HG03354 (cell line): ENCODE data around the gene RPS3.
"Not testable (repeated sequence)": the region's sequence is repeated elsewhere in the genome, so short reads cannot be mapped to it uniquely, and the experiment has no call there.

Experiments
- ATAC-seq: cut with Tn5 transposase; IDR thresholded peaks from one replicate; pipeline ENCODE4 v1.9.1; 2021; ENCODE audit warnings: mild to moderate bottlenecking; ENCODE audit not compliant: unreplicated experiment, poor library complexity, severe bottlenecking

The RPS3 gene

DNA sequence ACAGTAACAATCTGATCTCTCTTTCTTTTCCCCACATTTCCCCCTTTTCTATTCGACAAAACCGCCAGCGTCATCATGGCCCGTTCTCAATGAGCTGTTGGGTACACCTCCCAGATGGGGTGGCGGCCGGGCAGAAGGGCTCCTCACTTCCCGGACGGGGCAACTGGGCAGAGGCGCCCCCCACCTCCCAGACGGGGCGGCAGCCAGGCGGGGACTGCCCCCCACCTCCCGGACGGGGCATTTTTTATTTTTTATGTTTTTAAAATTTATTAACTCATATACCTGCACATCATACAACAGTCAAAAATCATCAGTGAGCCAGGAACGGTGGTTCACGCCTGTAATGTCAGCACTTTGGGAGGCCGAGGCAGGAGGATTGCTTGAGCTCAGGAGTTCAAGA lies 20.5 kb upstream of the RPS3 start:
- ATAC-seq = not testable (repeated sequence)

DNA sequence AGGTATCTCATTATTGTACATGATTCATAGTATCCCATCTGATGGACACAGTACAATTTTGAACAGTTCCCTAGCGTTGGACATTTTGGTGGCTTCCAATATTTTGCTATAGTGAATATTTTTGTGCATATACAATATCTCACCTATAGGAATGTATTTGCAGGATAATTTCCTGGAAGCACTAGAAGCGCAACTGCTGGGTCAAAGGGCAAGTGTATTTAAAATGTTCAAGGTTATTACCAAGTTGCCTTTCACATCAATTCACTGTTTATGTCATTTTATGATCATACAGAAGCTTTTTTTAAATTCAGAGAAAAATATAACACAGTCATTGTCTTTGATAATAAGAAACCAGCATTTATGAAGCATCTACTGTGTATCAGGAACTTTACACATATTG lies 19.1 kb upstream of the RPS3 start:
- ATAC-seq = no peak

DNA sequence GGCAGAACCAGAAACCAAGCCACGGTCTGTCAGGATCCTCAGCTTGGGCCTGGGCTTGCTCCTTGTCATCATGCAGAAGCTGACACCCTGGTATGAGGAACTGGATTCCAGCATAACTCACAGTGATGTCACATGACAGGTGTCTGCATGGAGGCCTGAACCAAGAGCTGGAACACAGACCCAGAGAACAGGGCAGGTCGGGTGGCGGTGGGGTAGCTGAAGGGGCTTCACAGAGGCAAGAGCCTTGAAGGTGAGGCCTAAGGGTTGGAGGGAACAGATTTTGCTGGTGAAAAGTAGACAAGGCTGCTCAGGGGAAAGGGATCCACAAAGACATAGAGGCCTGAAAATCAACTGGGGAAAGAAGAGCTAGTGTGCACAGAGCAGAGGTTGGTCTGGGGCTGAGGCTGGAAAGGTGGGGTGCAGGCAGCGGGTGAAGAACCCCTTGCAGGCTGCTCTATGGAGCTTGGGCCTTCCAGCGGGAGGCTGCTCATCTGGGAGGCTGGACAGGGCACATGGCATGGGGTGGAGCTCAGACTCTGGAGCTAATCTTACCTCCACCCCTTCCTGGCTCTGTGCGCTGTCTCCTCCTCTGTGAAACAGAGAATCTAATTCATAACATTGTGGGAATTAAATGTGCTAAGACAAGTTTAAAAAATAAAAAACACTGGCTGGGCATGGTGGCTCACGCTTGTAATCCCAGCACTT lies 18.4 kb upstream of the RPS3 start:
- no peak for ATAC-seq

DNA sequence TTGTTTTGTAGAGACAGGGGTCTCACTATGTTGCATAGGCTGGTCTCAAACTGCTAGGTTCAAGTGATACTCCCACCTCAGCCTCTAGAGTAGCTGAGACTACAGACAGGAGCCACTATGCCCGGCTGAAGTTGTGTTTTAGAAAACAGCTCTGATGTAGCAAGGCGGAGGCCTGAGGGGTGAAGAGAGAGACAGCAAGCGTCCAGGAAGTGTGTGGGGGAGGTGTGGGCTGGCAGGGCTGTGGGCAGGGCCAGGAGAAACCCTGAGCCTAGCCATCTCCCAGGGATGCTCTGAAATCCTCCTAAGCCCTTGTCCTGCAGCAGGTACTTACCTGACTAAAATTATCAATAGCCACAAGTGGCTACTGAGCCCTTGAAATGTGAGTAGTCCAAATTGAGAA lies 16.1 kb upstream of the RPS3 start:
- ATAC-seq = no peak

DNA sequence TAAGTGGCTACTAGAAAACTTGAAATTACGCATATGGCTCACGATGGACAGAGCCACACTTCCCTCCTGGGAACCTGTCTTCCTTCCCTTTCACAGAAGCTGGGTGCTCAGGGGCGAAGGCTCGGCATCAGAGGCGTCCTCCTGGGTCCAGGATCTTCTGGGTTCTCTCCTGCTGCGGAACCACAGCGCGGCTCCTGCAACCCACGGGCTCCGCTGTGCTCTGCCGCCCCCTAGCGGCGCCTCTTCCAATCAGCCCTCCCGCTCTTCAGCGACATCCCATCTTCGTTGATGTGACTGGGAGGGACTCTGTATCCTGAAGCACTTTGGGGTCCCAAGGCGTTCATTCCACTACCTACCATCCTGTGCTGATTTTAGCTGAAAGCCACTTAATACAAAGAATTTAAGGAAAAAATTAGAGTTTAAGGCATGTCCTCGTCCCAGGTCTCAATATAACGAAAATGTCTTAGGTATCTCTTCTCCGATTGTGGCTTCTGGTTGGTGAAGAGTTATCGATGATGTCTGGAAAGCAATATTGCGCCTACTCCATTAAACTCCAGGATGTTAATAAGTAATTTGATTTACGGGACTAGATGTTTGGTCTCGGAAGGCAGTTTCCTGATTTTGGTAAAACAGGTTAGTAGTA lies 14.8 kb upstream of the RPS3 start:
- ATAC-seq = no peak

DNA sequence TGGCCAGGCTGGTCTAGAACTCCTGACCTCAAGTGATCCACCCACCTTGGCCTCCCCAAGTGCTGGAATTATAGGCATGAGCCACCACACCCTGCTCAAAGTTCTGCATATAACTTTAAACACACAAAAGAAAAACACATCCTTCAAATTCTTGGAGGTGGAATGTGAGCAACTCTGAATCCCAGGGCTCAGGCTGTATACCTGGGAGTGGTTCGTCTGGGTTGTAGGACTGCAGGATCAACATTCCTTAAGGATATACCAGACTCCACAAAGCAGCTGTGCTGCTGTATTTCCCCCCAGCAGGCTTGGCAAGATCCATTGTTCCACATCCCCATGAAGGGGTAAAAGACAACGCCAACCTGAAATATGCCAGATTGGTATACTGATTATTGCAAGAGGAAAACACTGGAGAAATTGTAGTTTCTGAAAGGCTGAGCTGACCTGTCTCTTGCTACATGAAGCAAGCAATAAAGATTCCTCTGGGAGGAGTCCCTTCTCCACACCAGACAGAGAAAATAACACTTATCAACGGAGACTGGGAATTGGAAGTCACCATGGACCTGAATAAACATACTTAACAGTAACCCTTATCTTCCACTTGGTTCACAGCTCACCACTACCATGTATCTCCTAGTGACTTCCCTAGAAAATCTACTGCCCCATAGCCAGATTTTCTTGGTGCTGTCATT lies 12.2 kb upstream of the RPS3 start:
- no peak for ATAC-seq

DNA sequence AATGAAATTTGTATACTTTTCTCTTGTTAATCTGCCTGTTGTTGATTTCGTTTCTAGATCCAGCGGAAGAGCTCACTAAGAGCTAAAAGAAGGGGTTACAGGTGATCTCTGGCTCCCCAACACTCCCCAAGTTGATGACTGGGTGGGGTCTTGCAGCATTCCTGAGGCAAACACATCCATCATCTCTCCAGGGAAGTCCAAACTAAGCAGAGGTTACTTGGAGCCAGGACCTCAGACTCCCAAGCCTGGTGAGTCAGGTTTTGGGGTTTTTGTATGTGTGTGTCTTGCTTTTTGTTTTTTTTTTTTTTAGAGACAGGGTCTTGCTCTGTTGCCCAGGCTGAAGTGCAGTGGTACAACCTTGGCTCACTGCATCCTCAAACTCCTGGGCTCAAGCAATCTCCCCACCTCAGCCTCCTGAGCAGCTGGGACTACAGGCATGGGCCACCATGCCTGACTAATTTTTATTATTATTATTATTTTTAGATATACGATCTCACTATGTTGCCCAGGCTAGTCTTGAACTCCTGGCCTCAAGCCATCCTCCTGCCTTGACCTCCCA lies 11.5 kb upstream of the RPS3 start:
- ATAC-seq = no peak

DNA sequence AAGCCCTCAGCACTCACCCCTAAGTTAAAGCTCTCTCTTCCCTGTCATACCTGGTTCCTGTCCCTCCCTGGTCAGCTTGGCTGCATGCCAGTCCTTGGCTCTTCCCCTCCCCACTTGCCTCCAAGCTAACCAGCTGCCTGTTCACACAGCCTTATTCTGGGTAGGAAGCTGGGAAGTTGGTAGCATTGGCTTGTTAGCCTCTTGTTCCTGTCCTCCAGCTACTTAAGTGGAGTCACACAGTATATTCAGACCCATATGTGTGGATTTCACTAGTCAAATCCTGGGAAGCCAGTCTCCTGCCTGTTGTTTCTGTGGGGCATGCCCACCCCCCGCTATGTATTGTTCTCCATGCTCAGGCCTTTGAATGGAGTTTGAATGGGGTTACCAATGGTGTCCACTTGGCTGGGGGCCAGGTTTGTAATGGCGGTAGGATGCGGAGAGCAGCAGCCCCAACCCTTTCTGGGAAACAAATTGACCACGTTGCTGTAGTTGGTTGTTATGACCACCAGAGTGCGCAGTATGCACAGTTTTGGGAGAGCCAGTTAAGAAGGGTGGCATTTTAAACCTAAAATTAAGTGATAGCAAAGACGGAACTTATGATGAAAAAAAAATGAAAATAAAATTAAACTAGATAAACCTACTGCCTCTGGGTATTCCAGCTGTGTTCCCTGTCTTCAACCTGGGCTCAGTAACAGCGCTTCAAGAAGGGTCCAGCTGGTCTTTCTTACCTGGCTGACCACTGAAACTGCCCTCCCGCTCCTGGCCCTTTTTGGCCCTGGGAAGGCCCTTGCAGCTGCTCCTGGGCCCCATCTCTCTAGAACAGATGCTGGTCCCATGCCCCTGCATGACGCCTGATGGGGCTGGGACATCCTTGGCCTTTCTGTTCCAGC lies 10.7 kb upstream of the RPS3 start:
- peak; percentile 67 for ATAC-seq

DNA sequence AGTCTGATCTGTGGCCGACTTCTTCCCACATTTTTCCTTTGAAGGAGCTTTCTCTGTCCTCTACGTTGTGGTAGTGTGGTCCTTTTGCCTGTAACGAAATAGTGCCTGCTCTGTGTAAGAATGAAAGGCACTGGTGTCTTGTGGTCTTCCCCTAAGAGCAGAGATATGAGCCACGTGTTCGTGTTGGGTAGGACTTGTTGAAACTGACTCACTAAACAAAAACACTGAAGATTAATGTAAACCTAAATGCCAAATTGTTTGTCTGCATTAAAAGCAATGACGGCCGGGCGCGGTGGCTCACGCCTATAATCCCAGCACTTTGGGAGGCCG lies 10.1 kb upstream of the RPS3 start:
- ATAC-seq = no peak

DNA sequence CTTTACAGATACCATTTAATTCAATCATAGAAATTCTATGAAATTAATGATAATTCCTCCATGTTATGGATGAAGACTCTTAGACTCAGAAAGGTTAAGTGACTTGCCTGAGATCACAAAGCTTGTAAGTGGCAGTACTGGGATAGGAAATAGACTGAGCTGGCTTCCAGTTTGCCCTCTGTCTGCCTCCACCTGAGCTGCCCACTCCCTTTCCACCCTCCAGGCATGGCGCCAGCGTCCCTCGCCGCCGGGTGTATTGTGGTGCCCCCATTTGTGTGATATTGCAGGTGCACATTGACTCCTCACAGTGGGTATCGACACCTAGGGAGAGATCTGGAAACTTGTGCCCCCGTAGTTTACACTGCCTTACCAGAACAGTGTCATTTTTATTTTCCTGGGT lies 9.4 kb upstream of the RPS3 start:
- ATAC-seq = no peak

DNA sequence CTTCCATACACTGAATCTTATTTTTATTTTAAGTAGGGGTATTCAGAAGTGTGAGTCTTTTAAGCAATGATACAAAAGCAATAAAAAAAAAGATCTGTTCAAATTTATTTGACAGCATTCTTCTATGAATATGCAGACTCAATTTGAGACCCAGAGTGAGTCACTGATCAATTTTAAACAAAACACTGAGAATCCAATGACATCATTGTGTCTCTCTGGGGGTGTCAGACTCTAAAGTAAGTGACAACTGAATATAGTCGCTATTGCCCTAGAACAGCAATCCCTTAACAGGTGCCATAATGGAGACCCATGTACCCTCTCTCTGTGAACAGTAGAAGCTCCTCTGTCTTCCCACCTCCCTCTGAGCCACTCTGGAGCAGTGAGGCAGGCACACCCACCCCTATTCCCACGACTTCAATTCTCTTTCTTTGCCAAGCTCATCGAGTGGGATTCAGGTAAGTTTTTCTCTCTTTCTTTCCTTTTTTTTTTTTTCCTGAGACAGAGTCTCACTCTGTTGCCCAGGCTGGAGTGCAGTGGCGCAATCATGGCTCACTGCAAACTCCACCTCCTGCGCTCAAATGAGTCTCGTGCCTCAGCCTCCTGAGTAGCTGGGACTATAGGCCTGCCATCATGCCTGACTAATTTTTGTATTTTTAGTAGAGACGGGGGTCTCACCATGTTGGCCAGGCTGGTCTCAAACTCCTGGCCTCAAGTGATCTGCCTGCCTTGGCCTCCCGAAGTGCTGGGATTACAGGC lies 5.1 kb upstream of the RPS3 start:
- ATAC-seq = no peak

DNA sequence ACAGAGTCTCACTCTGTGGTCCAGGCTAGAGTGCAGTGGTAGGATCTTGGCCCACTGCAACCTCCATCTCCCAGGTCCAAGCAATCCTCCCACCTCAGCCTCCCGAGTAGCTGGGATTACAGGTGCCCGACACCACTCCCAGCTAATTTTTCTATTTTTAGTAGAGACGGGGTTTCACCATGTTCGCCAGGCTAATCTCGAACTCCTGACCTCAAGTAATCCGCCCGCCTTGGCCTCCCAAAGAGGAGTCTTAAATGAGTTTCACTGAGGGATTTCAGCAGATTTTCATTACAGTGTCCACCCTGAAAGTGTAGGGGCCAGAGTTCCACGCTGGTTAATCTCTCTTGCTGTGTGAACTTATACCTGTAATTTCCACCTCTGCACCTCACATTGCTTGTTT lies 412 bp upstream of the RPS3 start:
- peak; percentile 4 for ATAC-seq

DNA sequence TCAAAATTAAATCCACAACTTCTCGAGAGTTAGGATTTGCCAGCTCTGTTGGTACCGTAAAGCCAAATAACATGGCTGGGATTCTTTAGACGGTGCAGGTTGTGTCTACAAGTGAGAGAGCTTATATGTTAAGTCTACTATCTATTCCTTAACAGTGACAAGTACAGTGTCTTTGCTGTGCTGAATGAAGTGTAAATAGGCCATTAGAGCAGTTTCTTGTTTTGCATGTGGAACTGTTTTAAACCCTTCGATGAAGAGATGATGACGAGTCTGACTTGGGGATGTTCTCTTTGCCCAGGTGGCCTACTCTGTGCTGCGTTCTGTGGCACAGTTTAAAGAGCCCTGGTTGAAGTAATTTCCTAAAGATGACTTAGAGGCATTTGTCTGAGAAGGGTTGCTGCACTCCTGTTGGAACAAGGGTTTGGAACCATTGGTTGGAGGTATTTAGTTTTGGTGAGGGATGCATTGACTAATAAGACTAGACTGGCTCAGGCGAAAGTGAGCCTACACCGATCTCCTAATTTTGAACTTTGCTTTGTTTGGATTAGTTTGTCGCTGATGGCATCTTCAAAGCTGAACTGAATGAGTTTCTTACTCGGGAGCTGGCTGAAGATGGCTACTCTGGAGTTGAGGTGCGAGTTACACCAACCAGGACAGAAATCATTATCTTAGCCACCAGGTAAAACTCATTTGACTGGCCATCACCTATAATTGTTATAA lies 988 bp downstream of the RPS3 start:
- ATAC-seq = no peak

DNA sequence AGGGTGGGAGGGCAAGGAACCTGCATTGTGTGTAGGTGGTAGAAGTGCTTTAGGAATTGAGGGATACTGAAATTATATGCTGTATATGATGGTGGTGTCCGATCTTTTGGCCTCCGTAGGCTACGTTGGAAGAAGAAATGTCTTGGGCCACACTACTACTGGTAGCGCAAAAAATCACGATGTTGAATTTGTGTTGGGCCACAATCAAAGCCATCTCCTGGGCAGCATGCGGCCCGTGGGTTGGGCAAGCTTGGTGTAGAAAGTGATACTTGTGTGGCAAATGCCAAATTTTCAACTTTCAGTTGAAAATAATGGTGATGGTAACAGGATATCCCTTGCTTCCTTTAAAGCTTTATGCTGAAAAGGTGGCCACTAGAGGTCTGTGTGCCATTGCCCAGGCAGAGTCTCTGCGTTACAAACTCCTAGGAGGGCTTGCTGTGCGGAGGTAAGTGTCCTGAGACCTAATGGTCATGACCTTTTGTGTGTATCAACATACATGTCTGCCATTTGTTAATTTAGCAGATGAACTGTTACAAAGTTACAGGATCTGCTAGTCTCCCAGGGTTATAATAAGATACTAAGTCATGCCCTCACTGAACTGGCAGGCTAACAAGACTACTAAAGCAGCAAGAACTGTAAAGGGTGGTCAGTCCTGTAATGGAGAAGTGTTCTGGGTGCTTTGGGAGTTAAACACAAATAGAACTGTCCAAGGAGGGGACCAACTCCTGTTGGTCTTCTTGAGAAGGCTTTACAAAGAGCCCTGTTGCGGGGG lies 2.9 kb downstream of the RPS3 start:
- no peak for ATAC-seq

DNA sequence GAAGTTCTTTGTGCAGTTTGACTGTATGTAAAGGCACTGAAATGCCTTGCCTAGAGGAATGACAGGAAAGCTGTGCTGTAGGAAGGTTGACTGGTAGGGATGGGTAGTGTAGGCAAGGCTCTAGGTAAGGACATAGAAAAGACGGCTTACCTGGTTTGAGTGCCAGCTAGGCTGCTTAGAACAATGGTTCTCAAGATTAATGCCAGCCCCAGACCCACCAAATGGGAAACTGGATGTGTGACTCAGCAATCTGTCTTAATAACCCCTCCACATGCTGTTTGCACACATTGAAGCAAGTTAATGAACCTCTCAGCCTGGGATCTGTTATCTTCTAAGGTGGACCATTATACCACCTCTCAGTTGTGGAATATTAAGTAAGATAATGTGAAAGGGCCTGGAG lies 3.7 kb downstream of the RPS3 start:
- ATAC-seq = no peak

DNA sequence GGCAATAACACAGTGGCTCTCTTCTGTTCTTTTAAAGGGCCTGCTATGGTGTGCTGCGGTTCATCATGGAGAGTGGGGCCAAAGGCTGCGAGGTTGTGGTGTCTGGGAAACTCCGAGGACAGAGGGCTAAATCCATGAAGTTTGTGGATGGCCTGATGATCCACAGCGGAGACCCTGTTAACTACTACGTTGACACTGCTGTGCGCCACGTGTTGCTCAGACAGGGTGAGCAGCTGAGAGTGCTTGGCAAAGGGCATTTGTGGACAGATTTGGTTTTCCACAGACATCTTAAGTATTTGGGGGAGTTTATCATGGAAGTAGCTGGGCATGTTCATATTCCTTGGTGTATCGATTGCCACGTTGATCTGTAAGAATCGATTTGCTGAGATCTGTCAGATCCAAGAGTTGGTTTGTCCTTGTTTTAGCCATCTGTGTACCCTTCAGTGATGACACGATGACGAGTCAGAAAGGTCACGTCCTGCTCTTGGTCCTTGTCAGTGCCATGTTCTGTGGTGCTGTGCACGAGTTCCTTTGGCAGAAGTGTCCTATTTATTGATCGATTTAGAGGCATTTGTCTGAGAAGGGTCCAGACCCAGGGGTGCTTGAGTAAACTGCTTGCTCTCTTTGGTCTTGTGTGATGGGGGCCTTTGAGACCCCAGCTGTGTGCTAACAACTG lies 4.8 kb downstream of the RPS3 start:
- ATAC-seq = no peak

DNA sequence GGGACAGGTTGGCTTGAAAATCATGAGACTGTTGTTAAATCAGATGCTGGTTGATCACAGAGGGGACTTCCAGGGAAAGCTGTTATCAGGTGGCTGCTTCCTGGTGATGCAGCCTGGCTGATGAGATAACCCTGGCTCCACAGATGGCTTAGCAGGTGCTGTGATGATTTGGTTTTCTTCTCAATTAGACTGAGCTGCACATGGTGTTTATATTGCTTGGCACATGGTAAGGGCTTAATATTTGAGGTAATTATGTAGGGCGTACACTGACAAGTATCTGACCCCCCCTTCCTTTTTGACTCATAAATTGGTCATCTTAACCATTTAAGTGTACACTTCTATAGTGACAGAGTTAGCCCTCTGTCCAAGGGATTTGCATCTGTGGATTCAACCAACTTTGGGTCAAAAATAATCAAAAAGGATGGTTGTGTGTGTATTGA lies 7.0 kb downstream of the RPS3 start:
- no peak for ATAC-seq

DNA sequence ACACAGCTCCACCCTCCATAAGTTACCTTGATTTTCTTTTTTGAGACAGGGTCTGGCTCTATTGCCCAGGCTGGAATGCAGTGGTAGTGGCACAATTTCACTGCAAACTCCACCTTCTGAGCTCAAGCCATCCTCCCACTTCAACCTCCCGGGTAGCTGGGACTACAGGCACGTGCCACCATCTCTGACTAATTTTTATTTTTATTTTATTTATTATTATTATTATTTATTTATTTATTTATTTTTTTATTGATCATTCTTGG lies 9.6 kb downstream of the RPS3 start:
- no peak for ATAC-seq
